ENCODE results near the gene NUP35. TPM values are rescaled to one million over a fixed set of nuclear protein-coding genes. Genes with fewer than 3 reads are reported as not detected.

The NUP35 gene
- polyA plus RNA-seq, 1 donor from 2014 or later, result 40.7 TPM

DNA sequence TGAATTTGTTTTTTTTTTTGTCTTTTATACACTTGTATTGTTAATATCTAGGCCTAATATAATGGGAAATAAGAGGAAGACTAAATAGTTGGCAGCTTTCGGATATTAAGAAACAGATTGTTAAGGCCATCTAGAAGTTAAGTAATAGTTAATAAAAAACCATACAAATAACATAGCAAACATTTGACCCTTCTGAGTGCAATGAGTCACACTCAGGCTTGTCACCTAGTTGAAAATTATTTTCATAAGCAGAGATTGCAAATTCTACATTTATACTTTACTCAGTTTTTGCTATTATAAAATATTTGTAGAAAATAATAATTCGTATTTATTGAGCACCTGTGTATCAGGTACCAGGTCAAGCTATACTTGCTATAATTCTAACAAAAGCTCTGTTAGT lies 2.4 kb downstream of the NUP35 start:
- Histone ChIP-seq H3K9me3 (ENCODE audit: low read length) (no peaks in the 10 kb centered on the region), H3K9me2 (ENCODE audit: insufficient read depth, low read length) (no peaks in the 10 kb centered on the region), H3K9ac (ENCODE audit: low read length) (no peak overlapping the region), H3K27ac (ENCODE audit: low read length) (no peak overlapping the region), H3K4me3 (ENCODE audit: low read length) (peak overlapping the region; percentile 77), H3K36me3 (ENCODE audit: insufficient read depth, low read length) (no peaks in the 10 kb centered on the region), H3K79me2 (replicated peaks; ENCODE audit: insufficient read depth, low read length) (peaks cover 55% of the 10 kb centered on the region), H3K27me3 (ENCODE audit: insufficient read depth, low read depth, low read length) (no peaks in the 10 kb centered on the region), H3K4me2 (ENCODE audit: low read length) (peak overlapping the region; percentile 71), H4K20me1 (ENCODE audit: insufficient read depth) (no peaks in the 10 kb centered on the region), H2AFZ (ENCODE audit: low read depth, low read length) (no peak overlapping the region), H3F3A (ENCODE audit: insufficient read depth, low read length, poor library complexity, severe bottlenecking) (no peaks in the 10 kb centered on the region)
- no peak for TF ChIP-seq TAF1 (IDR thresholded peaks at IDR 0.05; ENCODE audit: low read depth)
- TF ChIP-seq RAD21 (conservative IDR thresholded peaks at IDR 0.05), result no peak
- no peak for TF ChIP-seq SMC3 (conservative IDR thresholded peaks at IDR 0.05; ENCODE audit: poor library complexity)
- TF ChIP-seq POLR2AphosphoS5 (IDR thresholded peaks at IDR 0.05), result no peak
- no peak for TF ChIP-seq MXI1 (conservative IDR thresholded peaks at IDR 0.05; ENCODE audit: poor library complexity, severe bottlenecking)
- TF ChIP-seq EZH2 (IDR thresholded peaks at IDR 0.05; ENCODE audit: borderline replicate concordance, insufficient read depth, low read length, poor library complexity, severe bottlenecking), result no peak
- no peak for TF ChIP-seq REST (IDR thresholded peaks at IDR 0.05; ENCODE audit: borderline replicate concordance)
- TF ChIP-seq, protein P1, sequence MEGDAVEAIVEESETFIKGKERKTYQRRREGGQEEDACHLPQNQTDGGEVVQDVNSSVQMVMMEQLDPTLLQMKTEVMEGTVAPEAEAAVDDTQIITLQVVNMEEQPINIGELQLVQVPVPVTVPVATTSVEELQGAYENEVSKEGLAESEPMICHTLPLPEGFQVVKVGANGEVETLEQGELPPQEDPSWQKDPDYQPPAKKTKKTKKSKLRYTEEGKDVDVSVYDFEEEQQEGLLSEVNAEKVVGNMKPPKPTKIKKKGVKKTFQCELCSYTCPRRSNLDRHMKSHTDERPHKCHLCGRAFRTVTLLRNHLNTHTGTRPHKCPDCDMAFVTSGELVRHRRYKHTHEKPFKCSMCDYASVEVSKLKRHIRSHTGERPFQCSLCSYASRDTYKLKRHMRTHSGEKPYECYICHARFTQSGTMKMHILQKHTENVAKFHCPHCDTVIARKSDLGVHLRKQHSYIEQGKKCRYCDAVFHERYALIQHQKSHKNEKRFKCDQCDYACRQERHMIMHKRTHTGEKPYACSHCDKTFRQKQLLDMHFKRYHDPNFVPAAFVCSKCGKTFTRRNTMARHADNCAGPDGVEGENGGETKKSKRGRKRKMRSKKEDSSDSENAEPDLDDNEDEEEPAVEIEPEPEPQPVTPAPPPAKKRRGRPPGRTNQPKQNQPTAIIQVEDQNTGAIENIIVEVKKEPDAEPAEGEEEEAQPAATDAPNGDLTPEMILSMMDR (IDR thresholded peaks at IDR 0.05; ENCODE audit: poor library complexity, severe bottlenecking), result no peak

DNA sequence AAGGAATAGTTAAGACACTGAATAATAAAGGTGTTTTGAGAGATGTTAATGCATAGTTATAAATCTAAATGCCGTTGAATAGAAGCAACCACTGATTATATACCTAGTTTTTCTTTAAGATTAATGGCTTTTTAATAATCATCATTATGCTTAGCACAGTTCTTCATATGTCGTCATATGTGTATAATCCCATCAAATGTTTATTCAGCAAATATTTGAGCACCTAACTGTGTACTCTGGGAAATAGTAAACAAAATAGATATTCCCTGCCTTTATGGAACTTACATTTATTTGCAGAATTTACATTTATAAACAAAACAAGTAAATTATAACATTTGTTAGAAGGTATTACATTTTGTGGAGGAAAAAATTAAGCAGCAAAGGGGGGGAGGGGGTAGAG lies 9.8 kb downstream of the NUP35 start:
- Histone ChIP-seq H3K27me3 (ENCODE audit: insufficient read depth, low read depth, low read length) (no peaks in the 10 kb centered on the region), H3K79me2 (replicated peaks; ENCODE audit: insufficient read depth, low read length) (peaks cover 16% of the 10 kb centered on the region), H3K4me2 (ENCODE audit: low read length) (no peak overlapping the region), H3K36me3 (ENCODE audit: insufficient read depth, low read length) (no peaks in the 10 kb centered on the region), H3K4me3 (ENCODE audit: low read length) (no peak overlapping the region), H2AFZ (ENCODE audit: low read depth, low read length) (no peak overlapping the region), H3F3A (ENCODE audit: insufficient read depth, low read length, poor library complexity, severe bottlenecking) (no peaks in the 10 kb centered on the region), H3K9me2 (ENCODE audit: insufficient read depth, low read length) (no peaks in the 10 kb centered on the region), H3K9ac (ENCODE audit: low read length) (no peak overlapping the region), H3K27ac (ENCODE audit: low read length) (no peak overlapping the region), H3K9me3 (ENCODE audit: low read length) (no peaks in the 10 kb centered on the region), H4K20me1 (ENCODE audit: insufficient read depth) (no peaks in the 10 kb centered on the region)
- TF ChIP-seq EZH2 (IDR thresholded peaks at IDR 0.05; ENCODE audit: borderline replicate concordance, insufficient read depth, low read length, poor library complexity, severe bottlenecking) (no peak), POLR2AphosphoS5 (IDR thresholded peaks at IDR 0.05) (no peak), RAD21 (conservative IDR thresholded peaks at IDR 0.05) (no peak), SMC3 (conservative IDR thresholded peaks at IDR 0.05; ENCODE audit: poor library complexity) (no peak), REST (IDR thresholded peaks at IDR 0.05; ENCODE audit: borderline replicate concordance) (no peak), EP300 (conservative IDR thresholded peaks at IDR 0.05; ENCODE audit: poor library complexity, severe bottlenecking) (no peak), TAF1 (IDR thresholded peaks at IDR 0.05; ENCODE audit: low read depth) (no peak), MXI1 (conservative IDR thresholded peaks at IDR 0.05; ENCODE audit: poor library complexity, severe bottlenecking) (no peak)
- TF ChIP-seq, protein P1 (IDR thresholded peaks at IDR 0.05; ENCODE audit: poor library complexity, severe bottlenecking), result no peak
